ENCODE results near the gene PCBP3. TPM values are rescaled to one million over a fixed set of nuclear protein-coding genes. Genes with fewer than 3 reads are reported as not detected.

Gene PCBP3
- total RNA-seq, 1 experiment from 2014 or later, result 10.9 TPM

DNA sequence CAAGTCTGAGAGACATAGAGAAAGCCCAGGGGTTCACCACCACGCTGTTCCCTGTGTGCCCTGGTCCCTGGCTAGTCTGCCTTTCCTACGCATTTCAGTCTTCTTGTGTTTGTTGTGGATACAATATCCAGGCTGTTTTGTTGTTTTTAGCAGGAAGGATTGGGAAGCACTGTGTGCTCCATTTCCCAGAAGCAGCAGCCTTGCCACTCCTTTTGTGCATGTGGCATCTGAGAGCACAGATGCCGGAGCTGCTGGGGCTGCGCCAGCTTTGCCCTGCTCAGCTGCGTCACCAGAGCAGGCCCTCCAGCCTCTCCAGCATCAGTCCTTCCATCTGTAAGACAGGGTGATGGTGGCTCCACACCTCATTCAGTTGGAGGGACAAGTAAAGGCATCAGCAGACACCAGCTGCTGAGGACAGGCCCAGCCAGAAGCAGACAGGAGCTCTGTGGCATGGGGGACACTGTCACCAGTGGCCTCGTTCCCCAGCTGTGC is 243.6 kb downstream of the PCBP3 start:
- Histone ChIP-seq H2BK120ac (ENCODE audit: low read depth, low read length, poor library complexity, severe bottlenecking) (no peak overlapping the region), H3K4ac (ENCODE audit: low read depth, low read length) (no peak overlapping the region), H2BK5ac (ENCODE audit: insufficient read length, low read length) (no peak overlapping the region), H3K4me2 (ENCODE audit: insufficient read depth, insufficient read length, low read length) (no peak overlapping the region), H4K20me1 (ENCODE audit: control insufficient read depth, insufficient read depth, insufficient read length) (no peaks in the 10 kb centered on the region), H3K23ac (ENCODE audit: insufficient read length, low read depth, low read length) (no peak overlapping the region), H3K18ac (ENCODE audit: insufficient read length, low read depth, low read length) (no peak overlapping the region), H3K56ac (ENCODE audit: insufficient read length, low read depth, low read length) (no peak overlapping the region), H3K79me1 (ENCODE audit: insufficient read depth, low read depth, low read length, poor library complexity, severe bottlenecking) (no peaks in the 10 kb centered on the region), H4K91ac (ENCODE audit: insufficient read length, low read depth, low read length) (no peak overlapping the region), H4K5ac (ENCODE audit: insufficient read length, low read depth, low read length) (no peak overlapping the region), H2AFZ (ENCODE audit: low read length) (no peak overlapping the region), H2BK15ac (ENCODE audit: low read depth, low read length) (no peak overlapping the region), H3K79me2 (ENCODE audit: insufficient read depth, low read length) (no peaks in the 10 kb centered on the region), H2BK20ac (ENCODE audit: low read depth, low read length, poor library complexity, severe bottlenecking) (no peak overlapping the region), H3K4me1 (ENCODE audit: insufficient read depth, low read length) (no peaks in the 10 kb centered on the region), H3T11ph (ENCODE audit: low read length) (no peak overlapping the region), H3K23me2 (ENCODE audit: insufficient read length, low read depth, low read length, poor library complexity, severe bottlenecking) (no peaks in the 10 kb centered on the region), H3K14ac (ENCODE audit: insufficient read depth, low read length) (no peak overlapping the region; the same call in 1 of the 2 replicates), H4K8ac (replicated peaks; ENCODE audit: insufficient read length, low read depth, low read length) (no peak overlapping the region), H2AK5ac (ENCODE audit: insufficient read length, low read length) (no peak overlapping the region), H3K27ac (ENCODE audit: insufficient read length, low read depth, low read length) (no peak overlapping the region), H2BK12ac (ENCODE audit: insufficient read length, low read depth, low read length) (no peak overlapping the region), H3K9ac (ENCODE audit: extremely low read depth, insufficient read length, low read length) (no peak overlapping the region), H3K27me3 (ENCODE audit: insufficient read depth, low read length) (no peaks in the 10 kb centered on the region), H3K9me3 (ENCODE audit: control insufficient read depth, low read depth, low read length) (no peaks in the 10 kb centered on the region)
- Mint-ChIP-seq H3K4me3 (no peak overlapping the region), H3K27me3 (ENCODE audit: low read depth) (peaks cover 8% of the 10 kb centered on the region), H3K36me3 (ENCODE audit: insufficient read depth in 1 of 3, low read depth in 3 of 3) (no peaks in the 10 kb centered on the region), H3K4me1 (no peaks in the 10 kb centered on the region), H3K9me3 (no peaks in the 10 kb centered on the region), H3K27ac (0 out of 7 replicates have a peak overlapping the region, but pooled peaks of 1 of the 3 experiments have one; percentile 44)
- TF ChIP-seq, protein P1, sequence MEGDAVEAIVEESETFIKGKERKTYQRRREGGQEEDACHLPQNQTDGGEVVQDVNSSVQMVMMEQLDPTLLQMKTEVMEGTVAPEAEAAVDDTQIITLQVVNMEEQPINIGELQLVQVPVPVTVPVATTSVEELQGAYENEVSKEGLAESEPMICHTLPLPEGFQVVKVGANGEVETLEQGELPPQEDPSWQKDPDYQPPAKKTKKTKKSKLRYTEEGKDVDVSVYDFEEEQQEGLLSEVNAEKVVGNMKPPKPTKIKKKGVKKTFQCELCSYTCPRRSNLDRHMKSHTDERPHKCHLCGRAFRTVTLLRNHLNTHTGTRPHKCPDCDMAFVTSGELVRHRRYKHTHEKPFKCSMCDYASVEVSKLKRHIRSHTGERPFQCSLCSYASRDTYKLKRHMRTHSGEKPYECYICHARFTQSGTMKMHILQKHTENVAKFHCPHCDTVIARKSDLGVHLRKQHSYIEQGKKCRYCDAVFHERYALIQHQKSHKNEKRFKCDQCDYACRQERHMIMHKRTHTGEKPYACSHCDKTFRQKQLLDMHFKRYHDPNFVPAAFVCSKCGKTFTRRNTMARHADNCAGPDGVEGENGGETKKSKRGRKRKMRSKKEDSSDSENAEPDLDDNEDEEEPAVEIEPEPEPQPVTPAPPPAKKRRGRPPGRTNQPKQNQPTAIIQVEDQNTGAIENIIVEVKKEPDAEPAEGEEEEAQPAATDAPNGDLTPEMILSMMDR (conservative IDR thresholded peaks at IDR 0.05), result no peak
- no CpG with 5 or more reads among the region's 6 CpGs for WGBS (ENCODE audit: extremely low coverage, insufficient read length, low lambda C conversion rate)
- no peak for DNase-seq
